MM.1S (cell line): ENCODE data around the gene VTA1.

Source experiments
- DNase-seq: peaks from one replicate; pipeline ENCODE4 v3.0.0-alpha.2; 2015
- H2AFZ ChIP-seq: fragments of 300-600 bp; sonication (generic); 2 replicates; pipeline ENCODE4 v1.6.0; 2016; ENCODE audit warnings: antibody characterized with exemption, low read length
- H3F3A ChIP-seq: fragments of 300-600 bp; sonication (generic); 2 replicates; pipeline ENCODE4 v1.6.1; 2016; ENCODE audit warnings: mild to moderate bottlenecking, antibody characterized with exemption, low read length, moderate library complexity, mixed read lengths; ENCODE audit not compliant: insufficient read depth
- H3K27ac ChIP-seq: fragments of 300-600 bp; sonication (generic); 2 replicates; pipeline ENCODE4 v1.5.1; 2016; ENCODE audit warnings: mild to moderate bottlenecking, low read length
- H3K27me3 ChIP-seq: fragments of 300-600 bp; sonication (generic); replicated peaks from 2 replicates; pipeline ENCODE4 v1.6.0; 2016; ENCODE audit warnings: low read length; ENCODE audit not compliant: insufficient read depth
- H3K36me3 ChIP-seq: fragments of 300-600 bp; sonication (generic); replicated peaks from 2 replicates; pipeline ENCODE4 v1.6.1; 2016; ENCODE audit warnings: mild to moderate bottlenecking, low read length, mixed read lengths; ENCODE audit not compliant: insufficient read depth
- H3K4me1 ChIP-seq: fragments of 300-600 bp; sonication (generic); 2 replicates; pipeline ENCODE4 v1.6.1; 2016; ENCODE audit warnings: low read length, mixed read lengths
- H3K4me2 ChIP-seq: fragments of 300-600 bp; sonication (generic); 2 replicates; pipeline ENCODE4 v1.6.0; 2016; ENCODE audit warnings: low read depth, low read length
- H3K4me3 ChIP-seq: fragments of 300-600 bp; sonication (generic); 2 replicates; pipeline ENCODE4 v1.5.1; 2016; ENCODE audit warnings: low read length, mixed read lengths
- H3K79me2 ChIP-seq: fragments of 300-600 bp; sonication (generic); 2 replicates; pipeline ENCODE4 v1.6.1; 2016; ENCODE audit warnings: mixed run types, low read length, mixed read lengths
- H3K9ac ChIP-seq: fragments of 300-600 bp; sonication (generic); 2 replicates; pipeline ENCODE4 v1.6.1; 2016; ENCODE audit warnings: low read length, mixed read lengths
- H3K9me2 ChIP-seq: fragments of 300-600 bp; sonication (generic); replicated peaks from 2 replicates; pipeline ENCODE4 v1.6.1; 2016; ENCODE audit warnings: mild to moderate bottlenecking, low read length, mixed read lengths; ENCODE audit not compliant: insufficient read depth
- H3K9me3 ChIP-seq: fragments of 300-600 bp; sonication (generic); replicated peaks from 2 replicates; pipeline ENCODE4 v1.6.1; 2016; ENCODE audit warnings: mild to moderate bottlenecking, low read length, mixed read lengths; ENCODE audit not compliant: insufficient read depth
- H4K20me1 ChIP-seq: fragments of 300-600 bp; sonication (generic); 2 replicates; pipeline ENCODE4 v1.6.1; 2016; ENCODE audit warnings: mild to moderate bottlenecking, low read length, moderate library complexity, mixed read lengths; ENCODE audit not compliant: insufficient read depth
- EZH2 ChIP-seq: fragments of 300-600 bp; sonication (generic); optimal IDR thresholded peaks from 2 replicates; pipeline ENCODE3; 2017; ENCODE audit warnings: low read depth, mild to moderate bottlenecking, antibody characterized with exemption, low read length, mixed read lengths
- EZH2phosphoT487 ChIP-seq: fragments of 300-600 bp; sonication (generic); IDR thresholded peaks from 2 replicates; pipeline ENCODE4 v1.6.1; 2018; ENCODE audit warnings: antibody characterized with exemption, low read length
- TF ChIP-seq, protein P1 (sequence below): fragments of 300-600 bp; sonication (generic); IDR thresholded peaks from 2 replicates; pipeline ENCODE4 v1.5.1; 2016; ENCODE audit warnings: antibody characterized with exemption, low read length, mixed read lengths

VTA1 gene

DNA sequence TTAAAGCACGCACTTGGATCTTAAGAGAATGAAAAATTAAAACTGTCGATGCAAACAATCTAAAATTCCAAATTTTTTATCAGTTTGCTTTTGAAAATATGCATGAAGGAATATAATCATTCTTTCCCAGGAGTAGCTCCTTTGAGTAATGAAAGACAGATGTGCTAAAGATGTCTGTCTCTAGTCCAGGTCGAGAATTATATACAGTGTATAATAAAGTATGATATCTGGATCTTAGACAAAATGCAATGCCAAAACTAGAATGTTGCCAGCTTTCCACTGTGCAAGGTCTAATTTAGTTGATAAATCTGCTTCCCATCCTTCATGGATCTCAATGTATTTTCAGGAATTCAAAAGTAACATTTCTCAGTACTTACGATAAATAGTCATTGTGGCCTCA lies 89.6 kb downstream of the VTA1 start:
- H3K4me1 ChIP-seq, result no peaks in the 10 kb centered on the region
- H3K9me2 ChIP-seq, result no peaks in the 10 kb centered on the region
- no peak overlapping the region for H3K27ac ChIP-seq
- no peak overlapping the region for H3K4me3 ChIP-seq
- H3K36me3 ChIP-seq, result no peaks in the 10 kb centered on the region
- no peaks in the 10 kb centered on the region for H3F3A ChIP-seq
- DNase-seq, result no peak
- no peaks in the 10 kb centered on the region for H3K9me3 ChIP-seq
- no peaks in the 10 kb centered on the region for H3K27me3 ChIP-seq
- H4K20me1 ChIP-seq, result no peaks in the 10 kb centered on the region
- H3K79me2 ChIP-seq, result no peaks in the 10 kb centered on the region
- no peak for TF ChIP-seq EZH2phosphoT487
- TF ChIP-seq EZH2, result no peak
- TF ChIP-seq, protein P1, sequence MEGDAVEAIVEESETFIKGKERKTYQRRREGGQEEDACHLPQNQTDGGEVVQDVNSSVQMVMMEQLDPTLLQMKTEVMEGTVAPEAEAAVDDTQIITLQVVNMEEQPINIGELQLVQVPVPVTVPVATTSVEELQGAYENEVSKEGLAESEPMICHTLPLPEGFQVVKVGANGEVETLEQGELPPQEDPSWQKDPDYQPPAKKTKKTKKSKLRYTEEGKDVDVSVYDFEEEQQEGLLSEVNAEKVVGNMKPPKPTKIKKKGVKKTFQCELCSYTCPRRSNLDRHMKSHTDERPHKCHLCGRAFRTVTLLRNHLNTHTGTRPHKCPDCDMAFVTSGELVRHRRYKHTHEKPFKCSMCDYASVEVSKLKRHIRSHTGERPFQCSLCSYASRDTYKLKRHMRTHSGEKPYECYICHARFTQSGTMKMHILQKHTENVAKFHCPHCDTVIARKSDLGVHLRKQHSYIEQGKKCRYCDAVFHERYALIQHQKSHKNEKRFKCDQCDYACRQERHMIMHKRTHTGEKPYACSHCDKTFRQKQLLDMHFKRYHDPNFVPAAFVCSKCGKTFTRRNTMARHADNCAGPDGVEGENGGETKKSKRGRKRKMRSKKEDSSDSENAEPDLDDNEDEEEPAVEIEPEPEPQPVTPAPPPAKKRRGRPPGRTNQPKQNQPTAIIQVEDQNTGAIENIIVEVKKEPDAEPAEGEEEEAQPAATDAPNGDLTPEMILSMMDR, result no peak
- no peak overlapping the region for H2AFZ ChIP-seq
- H3K9ac ChIP-seq, result no peak overlapping the region
- no peak overlapping the region for H3K4me2 ChIP-seq

DNA sequence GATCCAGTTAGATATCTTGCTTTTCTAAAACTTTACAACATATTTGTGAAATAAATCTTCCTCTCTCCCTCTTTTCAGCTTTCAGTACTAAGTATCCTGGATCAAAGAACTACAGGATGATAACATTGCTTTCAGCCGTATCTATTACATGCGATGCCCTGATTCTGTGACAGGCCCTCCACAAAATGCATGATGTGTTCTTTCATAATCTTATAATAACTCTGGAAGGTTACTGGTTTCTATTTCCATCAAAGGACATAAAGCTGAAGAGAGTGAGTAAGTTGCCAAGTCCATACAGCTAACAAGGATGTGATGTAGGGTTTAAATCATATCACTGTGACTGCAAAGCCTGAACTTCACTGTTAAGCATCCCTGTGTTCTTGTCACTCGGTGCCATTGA lies 91.8 kb downstream of the VTA1 start:
- H3K9me2 ChIP-seq, result no peaks in the 10 kb centered on the region
- no peaks in the 10 kb centered on the region for H3F3A ChIP-seq
- H3K4me1 ChIP-seq, result no peaks in the 10 kb centered on the region
- H3K9ac ChIP-seq, result no peak overlapping the region
- DNase-seq, result no peak
- TF ChIP-seq EZH2phosphoT487 (no peak), EZH2 (no peak)
- TF ChIP-seq, protein P1, result no peak
- H3K27me3 ChIP-seq, result no peaks in the 10 kb centered on the region
- H3K9me3 ChIP-seq, result no peaks in the 10 kb centered on the region
- H4K20me1 ChIP-seq, result no peaks in the 10 kb centered on the region
- no peak overlapping the region for H3K27ac ChIP-seq
- H3K36me3 ChIP-seq, result no peaks in the 10 kb centered on the region
- H3K4me2 ChIP-seq, result no peak overlapping the region
- H2AFZ ChIP-seq, result no peak overlapping the region
- no peaks in the 10 kb centered on the region for H3K79me2 ChIP-seq
- no peak overlapping the region for H3K4me3 ChIP-seq

DNA sequence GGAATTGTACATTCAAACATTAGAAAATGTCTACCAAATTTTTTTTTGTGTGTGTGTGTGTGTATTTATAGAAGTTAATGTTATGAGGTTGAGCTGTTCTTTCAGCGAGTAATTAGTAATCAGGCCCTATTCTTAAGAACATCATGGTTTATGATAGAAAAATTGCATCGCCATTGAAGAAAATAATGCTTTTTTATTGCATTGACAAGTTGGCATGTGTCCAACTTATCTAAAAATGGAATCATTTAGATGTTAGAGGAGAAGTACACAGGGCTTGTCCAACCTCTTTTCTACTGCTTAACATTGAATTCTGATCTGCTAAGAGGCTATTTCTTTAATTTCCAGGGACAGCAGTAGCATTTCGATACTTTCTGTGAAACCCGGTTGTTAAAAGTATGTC lies 93.1 kb downstream of the VTA1 start:
- no peak overlapping the region for H3K4me2 ChIP-seq
- H4K20me1 ChIP-seq, result no peaks in the 10 kb centered on the region
- H3K9ac ChIP-seq, result no peak overlapping the region
- no peaks in the 10 kb centered on the region for H3K9me2 ChIP-seq
- no peaks in the 10 kb centered on the region for H3F3A ChIP-seq
- no peak overlapping the region for H3K4me3 ChIP-seq
- H3K4me1 ChIP-seq, result no peaks in the 10 kb centered on the region
- no peaks in the 10 kb centered on the region for H3K36me3 ChIP-seq
- no peak for DNase-seq
- H3K79me2 ChIP-seq, result no peaks in the 10 kb centered on the region
- TF ChIP-seq, protein P1, result no peak
- TF ChIP-seq EZH2 (no peak), EZH2phosphoT487 (no peak)
- H3K27me3 ChIP-seq, result no peaks in the 10 kb centered on the region
- H2AFZ ChIP-seq, result no peak overlapping the region
- no peak overlapping the region for H3K27ac ChIP-seq
- no peaks in the 10 kb centered on the region for H3K9me3 ChIP-seq
